ENCODE results near the gene MFSD12. TPM values are rescaled to one million over a fixed set of nuclear protein-coding genes. Genes with fewer than 3 reads are reported as not detected.

MFSD12 gene
- total RNA-seq, 1 experiment from 2014 or later, result 48.2 TPM

- H3K27me3 ChIP-seq (replicated peaks; ENCODE audit: insufficient read depth, low read depth, low read length, poor library complexity), result no peaks in the 10 kb centered on the region
- H3K36me3 ChIP-seq (ENCODE audit: insufficient read depth, low read length, poor library complexity, severe bottlenecking), result peaks cover 74% of the 10 kb centered on the region
- no peak overlapping the region for H3K4me3 ChIP-seq (ENCODE audit: low read depth, low read length, poor library complexity, severe bottlenecking)
- no peaks in the 10 kb centered on the region for H3K4me1 ChIP-seq (ENCODE audit: insufficient read depth, low read length, poor library complexity, severe bottlenecking)
- no peak overlapping the region for H3K27ac ChIP-seq (ENCODE audit: low read depth, low read length, poor library complexity, severe bottlenecking)
- no TSS peak for BruUV-seq (replicated peaks)
- H3K9me3 ChIP-seq (ENCODE audit: low read depth, low read length, poor library complexity, severe bottlenecking), result no peaks in the 10 kb centered on the region
- no peak for DNase-seq (ENCODE audit: low spot score)
- POLR2A ChIA-PET (ENCODE audit: low non-redundant PET), result no interaction called here
- TF ChIP-seq EZH2 (IDR thresholded peaks at IDR 0.05; ENCODE audit: borderline replicate concordance, low read depth, low read length, poor library complexity, severe bottlenecking) (no peak), CTCF (conservative IDR thresholded peaks at IDR 0.05; ENCODE audit: low read depth, low read length) (no peak)
- CTCF ChIA-PET, result no interaction called here
- intact Hi-C loops (cut with micrococcal nuclease; ENCODE audit: unreplicated experiment), result no loop called here
Measured at GRCh38 chr19:3535235-3535535, 22.2 kb downstream of the MFSD12 start.

- ChIA-PET CTCF (no interaction called here), POLR2A (ENCODE audit: low non-redundant PET) (no interaction called here)
- Histone ChIP-seq H3K27ac (ENCODE audit: low read depth, low read length, poor library complexity, severe bottlenecking) (no peak overlapping the region), H3K4me3 (ENCODE audit: low read depth, low read length, poor library complexity, severe bottlenecking) (no peak overlapping the region), H3K9me3 (ENCODE audit: low read depth, low read length, poor library complexity, severe bottlenecking) (no peaks in the 10 kb centered on the region), H3K27me3 (replicated peaks; ENCODE audit: insufficient read depth, low read depth, low read length, poor library complexity) (no peaks in the 10 kb centered on the region), H3K36me3 (ENCODE audit: insufficient read depth, low read length, poor library complexity, severe bottlenecking) (peaks cover 71% of the 10 kb centered on the region), H3K4me1 (ENCODE audit: insufficient read depth, low read length, poor library complexity, severe bottlenecking) (no peaks in the 10 kb centered on the region)
- BruUV-seq (replicated peaks), result TSS peak; percentile 23
- DNase-seq (ENCODE audit: low spot score), result no peak
- intact Hi-C loops (cut with micrococcal nuclease; ENCODE audit: unreplicated experiment), result no loop called here
- TF ChIP-seq EZH2 (IDR thresholded peaks at IDR 0.05; ENCODE audit: borderline replicate concordance, low read depth, low read length, poor library complexity, severe bottlenecking), result no peak
- no peak for TF ChIP-seq CTCF (conservative IDR thresholded peaks at IDR 0.05; ENCODE audit: low read depth, low read length)
Measured at GRCh38 chr19:3534375-3535234, 22.8 kb downstream of the MFSD12 start.

GRCh38 chr19:3533563-3534216 lies 23.7 kb downstream of the MFSD12 start:
- Histone ChIP-seq H3K27me3 (replicated peaks; ENCODE audit: insufficient read depth, low read depth, low read length, poor library complexity) (no peaks in the 10 kb centered on the region), H3K4me1 (ENCODE audit: insufficient read depth, low read length, poor library complexity, severe bottlenecking) (no peaks in the 10 kb centered on the region), H3K36me3 (ENCODE audit: insufficient read depth, low read length, poor library complexity, severe bottlenecking) (peaks cover 62% of the 10 kb centered on the region), H3K27ac (ENCODE audit: low read depth, low read length, poor library complexity, severe bottlenecking) (no peak overlapping the region), H3K4me3 (ENCODE audit: low read depth, low read length, poor library complexity, severe bottlenecking) (no peak overlapping the region), H3K9me3 (ENCODE audit: low read depth, low read length, poor library complexity, severe bottlenecking) (no peaks in the 10 kb centered on the region)
- no peak for TF ChIP-seq EZH2 (IDR thresholded peaks at IDR 0.05; ENCODE audit: borderline replicate concordance, low read depth, low read length, poor library complexity, severe bottlenecking)
- no peak for TF ChIP-seq CTCF (conservative IDR thresholded peaks at IDR 0.05; ENCODE audit: low read depth, low read length)
- BruUV-seq (replicated peaks), result no TSS peak
- CTCF ChIA-PET, result no interaction called here
- intact Hi-C loops (cut with micrococcal nuclease; ENCODE audit: unreplicated experiment), result no loop called here
- POLR2A ChIA-PET (ENCODE audit: low non-redundant PET), result no interaction called here
- no peak for DNase-seq (ENCODE audit: low spot score)

Data from A673 (cell line).